ENCODE data around the gene FBXL7.

The FBXL7 gene

GRCh38 chr5:15502208-15502607, 2.2 kb downstream of the FBXL7 start:
- DNase-seq (ENCODE audit: low read depth), result peak; percentile 20

GRCh38 chr5:15506146-15506545, 6.2 kb downstream of the FBXL7 start:
- no peak for DNase-seq (ENCODE audit: low read depth)

GRCh38 chr5:15506897-15507296, 6.9 kb downstream of the FBXL7 start:
- no peak for DNase-seq (ENCODE audit: low read depth)

- DNase-seq (ENCODE audit: low read depth), result peak; percentile 79
These were observed 10.1 kb downstream of the FBXL7 start for GRCh38 chr5:15510092-15510491.

GRCh38 chr5:15510831-15511230, 10.9 kb downstream of the FBXL7 start:
- peak; percentile 61 for DNase-seq (ENCODE audit: low read depth)

GRCh38 chr5:15513431-15513830, 13.5 kb downstream of the FBXL7 start:
- no peak for DNase-seq (ENCODE audit: low read depth)

GRCh38 chr5:15513911-15514310, 13.9 kb downstream of the FBXL7 start:
- no peak for DNase-seq (ENCODE audit: low read depth)

- no peak for DNase-seq (ENCODE audit: low read depth)
These were observed 15.2 kb downstream of the FBXL7 start for GRCh38 chr5:15515229-15515628.

GRCh38 chr5:15516486-15516885, 16.5 kb downstream of the FBXL7 start:
- DNase-seq (ENCODE audit: low read depth), result no peak

- no peak for DNase-seq (ENCODE audit: low read depth)
These were observed 18.8 kb downstream of the FBXL7 start for GRCh38 chr5:15518786-15519185.

- DNase-seq (ENCODE audit: low read depth), result no peak
These were observed 20.9 kb downstream of the FBXL7 start for GRCh38 chr5:15520856-15521255.

GRCh38 chr5:15521381-15522186, 21.6 kb downstream of the FBXL7 start:
- DNase-seq (ENCODE audit: low read depth), result no peak

GRCh38 chr5:15522187-15522520, 22.2 kb downstream of the FBXL7 start:
- no peak for DNase-seq (ENCODE audit: low read depth)

GRCh38 chr5:15524712-15525111, 24.7 kb downstream of the FBXL7 start:
- DNase-seq (ENCODE audit: low read depth), result no peak

GRCh38 chr5:15525703-15526275, 25.8 kb downstream of the FBXL7 start:
- DNase-seq (ENCODE audit: low read depth), result no peak

GRCh38 chr5:15526413-15526812, 26.4 kb downstream of the FBXL7 start:
- no peak for DNase-seq (ENCODE audit: low read depth)

GRCh38 chr5:15528476-15528875, 28.5 kb downstream of the FBXL7 start:
- no peak for DNase-seq (ENCODE audit: low read depth)

GRCh38 chr5:15529013-15529412, 29.0 kb downstream of the FBXL7 start:
- DNase-seq (ENCODE audit: low read depth), result no peak

- DNase-seq (ENCODE audit: low read depth), result no peak
These were observed 29.8 kb downstream of the FBXL7 start for GRCh38 chr5:15529821-15530220.

GRCh38 chr5:15533129-15533893, 33.3 kb downstream of the FBXL7 start:
- DNase-seq (ENCODE audit: low read depth), result peak; percentile 66

- DNase-seq (ENCODE audit: low read depth), result no peak
These were observed 36.0 kb downstream of the FBXL7 start for GRCh38 chr5:15535938-15536337.

- no peak for DNase-seq (ENCODE audit: low read depth)
These were observed 38.5 kb downstream of the FBXL7 start for GRCh38 chr5:15538516-15538915.

- DNase-seq (ENCODE audit: low read depth), result no peak
These were observed 40.0 kb downstream of the FBXL7 start for GRCh38 chr5:15539951-15540350.
